D721Med (cell line): ENCODE data around the gene A1BG.

ENCODE experiments used
- DNase-seq: peaks from one replicate; pipeline ENCODE4 v3.0.0; 2011; ENCODE audit warnings: low spot score; ENCODE audit not compliant: insufficient read length
- FAIRE-seq: peaks from 2 replicates; lab custom pipeline; 2011; peaks lifted over from hg19 to GRCh38; lab: Jason Lieb, UNC
- CTCF ChIP-seq: IDR thresholded peaks from 2 replicates; pipeline ENCODE4 v1.5.1; 2012; ENCODE audit warnings: mild to moderate bottlenecking, control low read depth; ENCODE audit not compliant: insufficient read depth; ENCODE audit errors: missing control alignments

A1BG gene

DNA sequence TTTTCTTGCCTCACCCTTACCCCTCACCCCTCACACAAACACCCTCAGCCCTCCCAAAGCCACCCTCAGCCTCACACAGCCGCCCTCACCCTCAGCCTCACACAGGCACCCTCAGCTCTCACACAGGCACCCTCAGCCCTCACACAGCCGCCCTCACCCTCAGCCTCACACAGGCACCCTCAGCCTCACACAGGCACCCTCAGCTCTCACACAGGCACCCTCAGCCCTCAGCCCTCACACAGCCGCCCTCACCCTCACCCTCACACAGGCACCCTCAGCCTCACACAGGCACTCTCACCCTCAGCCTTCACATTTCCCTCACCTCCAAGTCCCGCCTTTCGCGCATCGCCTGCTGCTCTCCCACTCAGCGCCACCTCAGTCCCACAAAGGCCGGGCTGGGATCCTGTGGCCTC, 26.8 kb downstream of the A1BG start:
- TF ChIP-seq CTCF, result no peak
- FAIRE-seq (no peak), DNase-seq (no peak)

GRCh38 chr19:58325311-58326022, 27.8 kb downstream of the A1BG start:
- no peak for TF ChIP-seq CTCF
- FAIRE-seq (no peak), DNase-seq (no peak)

- FAIRE-seq (no peak), DNase-seq (no peak)
- TF ChIP-seq CTCF, result no peak
Measured at GRCh38 chr19:58319241-58319640, 34.1 kb downstream of the A1BG start.

GRCh38 chr19:58318297-58318696, 35.0 kb downstream of the A1BG start:
- TF ChIP-seq CTCF, result no peak
- FAIRE-seq (no peak), DNase-seq (no peak)

DNA sequence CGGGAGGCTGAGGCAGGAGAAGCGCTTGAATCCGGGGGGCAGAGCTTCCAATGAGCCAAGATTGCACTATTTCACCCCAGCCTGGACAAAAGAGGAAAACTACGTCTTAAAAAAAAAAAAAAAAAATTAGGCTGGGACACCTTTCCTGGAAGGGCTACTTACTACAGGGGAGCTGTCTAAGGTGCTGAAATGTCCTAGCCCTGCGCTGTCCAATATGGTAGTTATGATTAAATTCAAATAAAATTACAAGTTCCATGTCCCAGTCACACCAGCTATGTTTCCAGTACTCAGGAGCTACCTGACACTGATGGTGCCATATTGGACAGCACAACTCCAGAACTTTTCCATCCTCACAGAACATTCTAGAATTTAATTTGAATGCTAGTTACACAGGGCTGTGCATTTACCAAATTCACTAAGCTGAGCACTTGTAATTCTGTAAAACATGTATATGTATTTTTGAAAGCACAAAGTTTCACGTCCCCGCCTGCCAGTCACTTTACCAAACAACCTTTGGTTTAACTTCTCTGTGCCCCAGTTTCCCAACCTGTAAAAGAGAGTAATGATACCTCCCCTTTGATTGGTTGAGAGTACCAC, 35.7 kb downstream of the A1BG start:
- no peak for DNase-seq
- no peak for FAIRE-seq
- no peak for TF ChIP-seq CTCF

- no peak for TF ChIP-seq CTCF
- no peak for FAIRE-seq
- DNase-seq, result no peak
Measured at GRCh38 chr19:58315580-58315979, 37.7 kb downstream of the A1BG start.

GRCh38 chr19:58311345-58311865, 41.9 kb downstream of the A1BG start:
- DNase-seq, result no peak
- no peak for FAIRE-seq

More at GRCh38 chr19:58311345-58311865, 41.9 kb downstream of the A1BG start:
- no peak for TF ChIP-seq CTCF
